ENCODE results near the gene LDHD. TPM values are rescaled to one million over a fixed set of nuclear protein-coding genes. Genes with fewer than 3 reads are reported as not detected.
"Not testable (repeated sequence)": the region's sequence is repeated elsewhere in the genome, so short reads cannot be mapped to it uniquely, and the experiment has no call there.

LDHD gene
- polyA plus RNA-seq, 1 donor, result 3.0 TPM

DNA sequence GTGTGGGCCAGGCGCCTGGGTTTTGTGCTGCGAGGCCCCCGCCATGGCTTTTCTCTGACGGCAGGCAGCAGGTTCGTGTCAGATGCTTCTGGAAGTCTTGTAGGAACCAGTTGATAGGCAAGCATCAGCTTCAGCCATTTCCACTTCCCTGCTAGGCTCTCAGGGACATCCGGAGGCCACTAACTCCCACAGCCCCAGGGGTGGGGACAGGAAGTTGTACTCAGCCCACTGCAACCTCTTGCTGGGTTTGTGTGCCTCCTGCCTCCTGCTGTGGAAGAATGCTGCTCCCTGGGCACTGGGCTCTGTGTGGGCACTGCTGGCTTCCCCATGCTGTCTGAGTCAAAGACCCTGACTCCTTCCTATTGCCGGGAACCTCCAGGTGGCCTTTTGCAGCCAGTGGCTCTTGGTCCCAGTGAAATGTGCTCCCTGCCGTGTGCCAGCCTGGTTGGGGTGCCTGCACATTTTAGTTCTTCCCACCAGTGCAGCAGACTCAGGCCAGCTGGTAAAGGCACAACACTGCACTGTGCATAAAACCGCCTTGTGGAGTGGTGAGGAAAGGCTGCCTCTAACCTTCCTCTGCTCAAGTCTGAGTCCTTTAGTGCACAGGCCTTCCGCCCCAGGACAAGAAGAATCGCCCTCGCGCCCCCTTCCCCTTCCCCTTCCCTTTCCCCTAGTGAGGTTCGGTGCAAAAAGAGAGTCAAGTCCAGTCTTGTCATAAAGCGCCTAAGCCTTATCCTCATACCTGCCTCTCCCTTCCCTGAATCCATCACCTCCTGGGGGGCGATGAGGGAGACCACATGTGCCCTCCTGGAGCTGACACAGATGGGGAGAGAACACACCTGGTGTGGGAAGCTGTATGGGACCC is 16.6 kb downstream of the LDHD start:
- no peak for DNase-seq (ENCODE audit: low read depth)

DNA sequence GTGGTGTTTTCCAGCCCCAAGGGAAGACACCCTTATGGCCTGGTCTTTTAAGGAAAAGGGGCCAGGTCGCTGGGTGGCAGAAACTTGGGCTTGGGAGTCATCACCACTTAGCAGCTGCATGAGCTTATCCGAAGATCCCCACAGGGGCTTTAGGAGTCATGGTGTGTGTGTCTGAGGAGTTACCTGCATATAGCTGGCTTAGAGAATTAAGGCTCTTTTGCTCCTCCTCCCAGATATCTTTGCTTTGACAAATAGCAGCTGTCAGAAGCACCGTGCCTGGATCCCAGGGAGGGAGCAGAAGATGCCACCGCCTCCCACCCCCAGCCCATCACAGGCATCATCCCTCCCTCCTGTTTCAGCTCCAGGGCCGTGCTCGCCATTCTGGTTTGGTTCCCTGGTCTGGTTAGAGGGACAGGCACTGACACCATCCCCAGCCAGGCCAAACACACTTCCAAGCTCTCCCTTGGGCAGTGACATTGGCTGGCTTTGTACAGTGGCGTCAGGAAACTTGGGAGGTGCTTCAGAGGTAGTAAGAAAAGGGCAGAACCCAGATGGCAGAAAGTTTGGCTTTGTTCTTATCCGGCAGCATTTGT is 17.4 kb downstream of the LDHD start:
- DNase-seq (ENCODE audit: low read depth), result no peak

DNA sequence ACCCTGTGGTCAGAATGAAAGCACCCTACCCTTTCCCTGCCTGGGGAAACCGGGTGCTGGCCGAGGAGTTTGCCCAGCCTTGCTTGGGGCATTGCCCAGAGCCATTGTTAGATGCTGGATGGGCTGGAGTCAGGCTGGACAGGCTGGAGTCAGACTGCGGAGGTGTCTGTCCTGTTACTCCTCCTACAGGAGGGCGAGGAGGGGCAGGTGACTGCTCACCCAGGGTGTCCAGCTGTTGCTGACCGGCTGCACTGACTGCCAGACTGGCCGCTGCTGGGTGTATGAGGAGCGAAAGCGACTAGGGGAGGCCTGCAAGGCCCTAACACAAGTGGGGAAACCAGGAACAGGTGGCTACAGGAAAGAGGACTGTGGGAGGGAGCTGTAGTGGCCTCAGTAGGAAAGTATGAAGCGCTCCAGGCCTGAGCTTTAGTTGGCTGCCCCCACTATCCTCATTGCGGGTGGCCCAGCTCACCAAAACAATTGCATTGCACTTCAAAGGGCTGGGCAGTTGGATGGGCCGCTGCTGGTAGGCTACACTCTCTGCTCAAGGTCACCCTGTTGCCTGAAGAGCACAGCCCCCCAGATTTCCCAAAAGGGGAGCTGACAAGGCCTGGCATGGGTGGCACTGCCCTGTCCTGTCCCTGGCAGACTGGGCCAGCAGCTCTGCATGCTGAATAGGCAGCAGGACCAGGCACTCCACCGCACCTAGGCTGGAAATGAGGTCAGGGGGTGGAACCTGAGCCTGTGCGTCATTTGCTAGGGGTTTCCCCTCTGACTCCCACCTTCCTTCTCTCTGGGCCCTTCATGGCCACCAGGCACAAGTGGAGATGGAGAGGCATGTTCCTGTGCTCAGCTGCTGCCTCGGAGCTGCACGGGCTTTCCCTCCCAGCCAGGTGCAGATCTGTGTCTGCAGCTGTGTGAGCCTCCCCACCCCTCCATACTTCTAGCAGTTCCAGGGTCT is 18.4 kb downstream of the LDHD start:
- no peak for DNase-seq (ENCODE audit: low read depth)

DNA sequence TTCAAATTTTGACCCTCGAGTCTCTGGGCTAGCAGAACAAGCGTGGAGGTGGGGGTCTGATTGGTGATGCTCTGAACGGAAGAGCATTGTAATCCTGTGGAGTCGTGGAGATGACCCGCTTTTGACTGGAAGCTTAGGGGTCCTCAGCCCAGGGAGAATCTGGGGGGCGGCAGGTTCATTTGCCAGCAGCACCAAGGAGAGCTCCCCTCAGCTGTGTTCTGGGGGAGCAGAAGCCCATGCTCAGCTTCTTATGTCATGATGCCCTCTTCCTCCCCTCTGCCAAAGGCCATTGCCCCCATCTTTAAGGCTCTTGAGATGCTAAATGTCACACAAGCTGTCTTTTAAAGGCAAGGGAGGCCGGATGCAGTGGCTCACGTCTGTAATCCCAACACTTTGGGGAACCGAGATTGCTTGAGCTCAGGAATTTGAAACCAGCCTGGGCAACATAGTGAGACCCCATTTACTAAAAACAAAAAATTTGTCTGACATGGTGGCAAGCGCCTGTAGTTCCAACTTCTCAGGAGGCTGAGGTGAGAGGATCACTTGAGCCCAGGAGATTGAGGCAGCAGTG is 19.3 kb downstream of the LDHD start:
- DNase-seq (ENCODE audit: low read depth), result no peak

DNA sequence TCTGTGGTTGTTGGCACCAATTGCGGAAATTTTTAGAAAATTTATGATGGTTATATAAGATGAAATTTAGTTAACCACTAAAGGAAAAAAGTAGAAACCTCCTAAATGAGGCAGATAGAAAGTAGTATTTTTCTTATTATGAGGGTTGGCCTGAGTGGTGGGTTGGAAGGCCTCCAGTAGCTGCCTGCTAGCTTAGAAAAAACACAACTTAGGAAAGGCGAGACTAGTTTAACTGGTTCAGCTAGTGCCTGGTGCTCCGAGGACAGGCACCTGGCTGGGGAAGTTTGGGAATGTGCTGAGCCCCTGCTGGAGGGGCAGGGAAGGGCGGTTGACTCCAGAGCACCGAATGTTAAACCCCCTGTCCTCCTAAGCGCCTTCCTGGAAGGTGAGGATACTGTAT is 19.9 kb downstream of the LDHD start:
- DNase-seq (ENCODE audit: low read depth), result no peak

DNA sequence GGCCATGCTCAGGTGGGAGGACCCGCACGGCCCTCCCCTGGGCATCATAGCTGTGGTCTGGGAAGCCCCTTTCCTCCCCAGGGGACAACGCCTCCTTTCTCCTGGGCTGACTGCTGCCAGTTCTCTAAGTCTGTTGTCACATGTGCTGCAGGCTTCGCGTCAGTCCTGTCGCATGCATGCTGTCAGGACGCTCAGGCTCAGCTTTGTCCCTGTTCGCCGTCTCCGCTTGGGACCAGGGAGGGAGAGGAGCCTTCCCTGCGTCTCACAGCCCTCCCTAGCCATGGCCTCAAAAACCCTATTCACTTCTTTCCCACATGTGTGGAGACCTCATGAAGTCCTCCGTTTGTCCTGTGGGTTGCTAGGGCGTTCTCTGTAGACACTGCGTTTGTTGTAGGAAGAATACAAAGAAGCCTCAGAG is 21.4 kb downstream of the LDHD start:
- no peak for DNase-seq (ENCODE audit: low read depth)

DNA sequence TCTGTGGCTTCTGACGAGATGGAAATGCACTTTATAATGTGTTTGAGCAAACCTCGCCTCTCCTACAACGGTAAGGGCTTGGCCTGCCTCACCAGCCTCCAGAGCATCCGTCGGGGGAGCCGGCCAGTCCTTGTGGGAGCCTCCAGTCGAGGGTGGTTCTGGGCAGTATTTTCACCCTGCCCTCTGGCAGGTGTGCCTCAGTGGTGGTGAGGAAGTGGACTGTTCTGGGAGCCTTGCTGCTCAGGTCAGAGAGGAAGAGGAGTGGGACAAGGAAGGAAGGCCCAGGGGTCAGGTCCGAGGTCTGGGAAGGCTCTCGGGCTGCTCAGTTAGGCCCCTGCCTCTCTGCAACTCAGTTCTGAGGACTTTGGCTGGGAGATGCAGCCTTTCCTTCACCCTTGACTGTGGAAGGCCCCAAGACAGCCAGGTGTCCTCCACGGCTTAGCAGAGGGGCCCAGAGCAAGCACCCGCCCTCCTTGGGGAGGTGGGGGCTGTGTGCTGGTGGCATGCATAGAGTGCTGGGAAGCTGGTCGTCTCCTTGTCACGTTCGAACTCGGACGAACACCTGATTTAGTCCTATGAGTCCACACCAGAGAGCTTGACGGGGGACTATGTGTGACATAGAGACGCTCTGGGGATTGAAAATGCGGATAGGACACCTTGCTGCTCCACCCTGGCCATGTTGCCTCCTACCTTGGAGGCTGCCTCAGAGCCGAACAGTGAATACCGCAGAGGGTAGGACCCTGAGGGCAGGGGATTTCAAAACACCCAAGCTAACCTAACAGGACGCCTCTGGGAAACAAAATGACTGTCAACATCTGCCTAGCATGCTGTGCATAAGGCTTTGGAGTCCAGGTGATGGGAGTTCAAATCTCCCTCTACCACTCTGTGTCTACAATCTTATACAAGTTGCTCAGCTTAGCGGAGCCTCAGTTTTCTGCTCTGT is 22.7 kb downstream of the LDHD start:
- no peak for DNase-seq (ENCODE audit: low read depth)

DNA sequence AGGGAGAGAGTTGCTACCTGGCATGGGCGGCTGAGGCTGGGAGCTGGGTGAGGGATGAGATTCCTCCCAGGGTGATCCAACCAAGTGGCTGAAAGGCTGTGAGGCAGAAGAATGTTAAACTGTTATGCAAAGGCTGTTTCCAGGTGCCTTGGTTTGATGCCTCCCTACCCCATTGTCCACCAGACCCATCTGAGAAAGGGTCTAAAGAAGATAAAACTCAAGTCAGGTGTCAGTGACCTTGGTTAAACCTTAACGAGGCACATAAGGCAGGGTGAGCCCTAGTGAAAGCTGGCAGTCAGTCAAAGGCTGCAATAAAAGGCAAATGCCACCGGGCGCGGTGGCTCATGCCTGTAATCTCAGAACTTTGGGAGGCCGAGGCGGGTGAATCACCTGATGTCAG is 23.8 kb downstream of the LDHD start:
- no peak for DNase-seq (ENCODE audit: low read depth)

DNA sequence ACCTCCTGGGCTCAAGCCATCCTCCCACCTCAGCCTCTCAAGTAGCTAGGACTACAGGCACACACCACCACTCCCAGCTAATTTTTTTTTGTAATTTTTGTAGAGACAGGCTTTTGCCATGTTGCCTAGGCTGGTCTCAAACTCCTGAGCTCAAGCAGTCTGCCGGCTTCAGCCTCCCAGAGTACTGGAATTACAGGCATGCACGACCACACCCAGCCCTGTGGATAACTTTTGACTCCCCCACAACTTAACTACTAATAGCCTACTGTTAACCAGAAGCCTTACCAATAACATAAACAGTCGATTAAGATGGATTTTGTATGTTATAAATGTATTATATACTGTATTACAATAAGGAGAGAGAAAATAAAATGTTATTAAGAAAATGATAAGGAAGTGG is 25.0 kb downstream of the LDHD start:
- not testable (repeated sequence) for DNase-seq (ENCODE audit: low read depth)

DNA sequence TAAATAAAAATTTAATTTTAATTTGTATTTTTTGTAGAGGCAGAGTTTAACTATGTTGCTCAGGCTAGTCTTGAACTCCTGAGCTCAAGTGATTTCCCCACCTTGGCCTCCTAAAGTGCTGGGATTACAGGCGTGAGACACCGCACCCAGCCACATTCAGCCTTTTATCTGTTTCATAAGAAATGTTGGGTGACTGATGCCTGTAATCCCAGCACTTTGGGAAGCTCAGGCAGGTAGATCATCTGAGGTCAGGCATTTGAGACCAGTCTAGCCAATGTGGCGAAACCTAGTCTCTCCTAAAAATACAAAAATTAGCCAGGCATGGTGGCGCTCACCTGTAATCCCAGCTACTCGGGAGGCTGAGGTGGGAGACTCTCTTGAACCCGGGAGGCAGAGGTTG is 25.7 kb downstream of the LDHD start:
- DNase-seq (ENCODE audit: low read depth), result not testable (repeated sequence)

DNA sequence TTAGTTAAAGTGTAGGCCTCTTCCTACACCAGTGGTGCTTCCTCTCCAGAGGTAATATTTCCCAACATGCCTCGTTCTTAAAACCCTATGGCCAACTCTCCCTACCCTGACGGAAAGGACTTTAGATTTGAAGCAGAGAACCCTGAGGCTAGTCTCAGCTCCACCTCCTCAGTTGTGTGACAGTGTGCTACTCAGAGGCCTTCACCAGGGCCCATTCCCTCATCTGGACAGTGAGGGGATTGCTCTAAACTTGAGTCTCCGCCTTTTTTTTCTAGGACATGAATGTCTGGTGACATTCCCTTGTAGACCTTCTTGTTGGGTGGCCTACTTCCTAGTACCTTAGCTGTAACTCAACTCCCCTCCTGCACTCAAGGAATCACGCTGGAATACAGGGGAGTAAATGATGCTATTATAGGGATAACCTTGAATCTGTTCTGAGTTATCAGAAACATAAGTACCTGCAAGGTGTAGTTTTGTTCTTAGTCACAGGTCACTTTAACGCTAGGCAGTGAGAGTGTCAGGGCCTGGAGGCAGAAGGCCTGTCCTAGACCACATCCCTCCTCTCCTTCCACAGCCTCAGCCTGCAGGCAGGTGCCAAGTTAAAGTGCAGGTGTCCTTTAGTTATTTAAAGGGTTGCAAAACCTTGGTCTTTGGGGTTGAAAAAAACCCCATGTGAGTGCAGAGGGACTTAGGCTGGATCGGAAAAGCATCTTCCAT is 26.9 kb downstream of the LDHD start:
- DNase-seq (ENCODE audit: low read depth), result no peak

DNA sequence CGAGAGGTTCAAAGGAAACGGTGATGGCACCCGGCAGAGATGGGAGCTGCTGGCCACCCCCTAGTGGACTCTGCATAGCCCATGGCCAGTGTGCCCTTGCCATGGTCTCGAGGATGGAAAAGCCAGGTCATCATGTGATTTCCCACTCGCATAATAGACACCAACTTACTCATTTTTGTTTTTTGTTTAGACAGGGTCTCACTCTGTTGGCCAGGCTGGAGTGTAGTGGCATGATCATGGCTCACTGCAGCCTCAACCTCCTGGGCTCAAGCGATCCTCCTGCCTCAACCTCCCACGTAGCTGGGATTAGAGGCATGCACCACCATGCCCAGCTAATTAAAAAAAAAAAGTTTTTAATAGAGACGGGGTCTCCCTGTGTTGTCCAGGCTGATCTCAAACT is 27.6 kb downstream of the LDHD start:
- DNase-seq (ENCODE audit: low read depth), result no peak

DNA sequence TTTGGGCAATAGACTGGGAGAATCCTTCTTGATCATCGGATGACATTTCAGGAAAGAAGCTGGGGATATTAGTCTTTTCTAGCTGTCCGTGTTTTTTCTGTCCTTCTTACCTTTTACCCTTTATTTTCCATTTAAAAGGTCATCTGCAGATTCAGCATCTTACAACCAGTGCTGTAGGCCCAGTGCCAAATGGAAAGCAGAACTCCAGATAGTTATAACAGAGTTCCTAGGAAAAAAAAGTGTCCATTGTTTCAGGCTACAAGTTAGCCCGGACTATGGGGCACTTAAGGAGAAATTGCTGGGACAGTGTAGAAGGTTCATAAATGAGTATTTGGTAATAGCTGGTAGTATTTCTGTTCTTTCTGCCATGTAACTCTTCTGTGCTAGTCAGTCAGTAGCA is 28.4 kb downstream of the LDHD start:
- DNase-seq (ENCODE audit: low read depth), result no peak

DNA sequence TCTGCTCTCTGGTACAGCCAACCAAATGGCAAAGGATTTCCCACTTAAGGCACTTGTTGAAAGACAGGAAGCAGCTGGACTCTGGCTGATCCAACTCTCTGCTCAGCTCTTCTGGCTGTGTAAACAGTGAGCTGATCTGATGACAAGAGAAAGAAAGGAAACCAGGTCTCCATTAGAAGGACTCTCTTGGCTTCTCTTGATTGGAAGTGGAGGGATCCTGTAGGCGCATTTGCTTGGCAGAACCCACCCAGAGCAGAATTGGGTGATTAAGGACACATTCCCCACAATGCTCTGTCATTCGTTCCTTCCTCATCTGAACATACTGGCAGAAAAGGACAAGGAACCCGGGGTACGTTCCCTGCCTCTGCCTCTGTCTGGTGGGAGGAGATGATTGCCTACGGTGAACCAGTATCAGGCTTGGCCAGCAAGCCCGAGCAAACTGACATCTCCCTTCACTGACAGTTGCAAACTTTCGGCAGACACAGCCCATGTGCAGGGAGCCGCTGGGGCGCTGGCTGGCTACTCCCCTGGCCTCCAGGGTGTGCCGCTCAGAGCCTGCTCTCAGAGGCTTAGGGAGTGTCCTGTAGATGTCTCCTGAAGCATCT is 29.1 kb downstream of the LDHD start:
- DNase-seq (ENCODE audit: low read depth), result no peak

DNA sequence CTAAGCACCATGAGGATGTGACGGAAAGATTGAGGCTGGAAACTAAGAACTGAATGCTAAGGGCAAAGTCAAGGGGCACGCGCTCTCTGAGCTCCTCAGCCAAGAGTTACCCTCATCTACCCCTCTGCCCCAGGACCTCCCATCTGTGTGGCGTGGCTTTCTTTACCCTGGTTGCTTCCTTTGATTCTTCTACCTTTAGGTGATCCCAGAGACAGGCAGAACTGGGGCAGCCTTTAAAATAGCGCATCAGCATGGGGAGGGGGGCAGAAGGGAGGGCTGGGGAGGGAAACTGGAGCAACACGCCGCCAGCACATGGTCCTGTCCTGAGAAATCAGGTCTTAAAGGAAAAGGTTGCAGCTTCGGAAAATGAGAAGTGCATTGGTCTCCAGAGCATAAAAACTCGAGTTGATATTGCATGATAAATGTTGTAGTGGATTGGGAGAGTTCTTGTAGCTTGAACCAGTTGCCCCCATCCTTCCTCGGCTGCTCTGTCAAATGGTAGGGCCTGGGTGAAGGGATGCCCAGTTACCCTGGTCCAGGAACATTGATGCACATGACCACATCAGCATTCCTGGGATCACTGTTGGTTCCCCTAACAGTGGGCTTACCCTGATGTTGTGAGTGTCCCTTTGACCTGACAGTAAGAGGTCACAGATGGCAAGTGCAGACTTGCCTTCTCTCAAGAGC is 29.7 kb downstream of the LDHD start:
- DNase-seq (ENCODE audit: low read depth), result no peak

DNA sequence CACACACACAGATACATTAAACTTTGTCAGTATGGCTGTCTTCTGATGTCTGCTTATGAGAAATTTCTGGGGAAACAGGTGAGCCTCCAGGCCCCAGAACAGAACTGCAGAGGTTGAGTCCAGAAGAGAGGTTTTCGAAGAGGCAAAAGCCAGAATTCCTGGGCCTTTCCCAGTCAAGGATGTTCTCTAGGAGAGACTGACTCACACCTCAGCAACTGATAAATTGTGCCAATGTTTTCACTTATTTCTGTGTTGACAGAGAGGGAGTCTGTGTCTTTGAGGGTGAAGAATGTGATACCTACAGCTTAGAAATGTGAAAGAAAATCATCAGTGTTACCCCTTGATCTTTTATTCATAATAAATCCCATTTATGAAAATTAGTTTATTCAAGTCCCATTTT is 30.3 kb downstream of the LDHD start:
- no peak for DNase-seq (ENCODE audit: low read depth)

DNA sequence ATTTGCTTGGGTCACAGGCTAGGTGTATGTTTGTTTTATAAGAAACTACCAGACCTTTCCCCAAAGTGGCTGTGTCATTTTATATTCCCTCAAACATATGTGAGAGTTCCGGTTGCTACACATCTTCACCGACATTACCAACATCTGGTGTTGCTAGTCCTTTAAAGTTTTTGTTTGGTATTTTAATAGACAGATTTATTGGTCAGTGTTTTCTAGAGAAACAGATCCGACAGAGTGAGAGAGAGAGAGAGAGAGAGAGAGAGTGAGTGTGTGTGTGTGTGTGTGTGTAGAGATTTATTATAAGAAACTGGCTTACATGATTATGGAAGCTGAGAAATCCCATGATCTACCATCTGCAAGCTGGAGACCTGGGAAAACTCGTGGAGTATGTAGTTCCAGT is 31.0 kb downstream of the LDHD start:
- DNase-seq (ENCODE audit: low read depth), result no peak

DNA sequence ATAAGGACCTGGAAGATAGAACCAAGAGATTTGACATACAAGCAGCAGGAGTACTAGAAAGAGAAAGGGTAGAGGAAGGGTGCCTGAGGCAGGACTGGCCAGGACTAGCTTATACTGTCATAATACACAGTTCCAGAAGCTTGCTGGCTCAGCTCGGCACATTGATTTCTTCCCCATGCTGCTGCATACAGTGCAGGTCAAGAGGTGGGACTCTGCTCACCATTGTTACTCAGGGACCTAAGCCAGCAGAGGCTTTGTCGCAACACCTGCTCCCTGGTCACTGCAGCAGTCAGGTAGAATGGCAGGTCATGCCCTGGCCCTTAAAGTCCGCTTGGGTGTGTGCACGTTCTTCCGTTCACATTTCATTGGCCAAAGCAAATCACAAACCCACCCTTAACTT is 32.8 kb downstream of the LDHD start:
- no peak for DNase-seq (ENCODE audit: low read depth)

DNA sequence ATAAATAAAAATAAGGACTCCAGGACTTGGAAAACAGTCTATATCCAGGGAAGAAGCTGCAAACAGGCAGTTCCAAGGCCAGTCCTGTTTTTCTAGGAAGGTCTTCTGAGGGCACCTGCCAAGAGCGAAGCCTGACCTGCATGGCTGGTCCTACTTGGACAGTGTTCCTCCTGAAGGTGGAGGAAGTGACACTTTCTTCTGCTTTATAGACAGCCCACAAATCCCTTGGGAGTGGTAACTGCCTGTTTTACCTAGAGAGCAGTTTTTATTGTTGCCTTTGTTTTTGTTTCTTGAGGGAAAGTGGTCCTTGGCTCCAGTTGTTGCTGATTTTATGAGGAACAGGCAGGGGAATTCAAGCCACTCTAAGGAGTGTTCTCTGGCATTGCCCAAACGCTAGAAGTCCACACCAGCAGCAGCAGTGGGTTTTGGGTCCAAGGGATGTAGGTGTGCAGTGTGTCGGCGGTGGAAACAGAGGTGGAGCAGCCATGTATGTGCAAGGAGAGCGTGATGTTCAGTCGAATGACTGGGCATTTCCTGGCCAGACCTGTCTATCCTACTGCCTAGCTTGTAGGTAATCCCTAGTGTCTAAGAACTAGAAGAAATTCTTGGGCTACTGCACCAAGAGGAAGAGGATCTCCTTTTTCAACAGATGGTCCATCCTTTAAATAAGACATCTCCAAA is 35.3 kb downstream of the LDHD start:
- no peak for DNase-seq (ENCODE audit: low read depth)

Data from forelimb muscle (tissue), 1 donor.